GM18511 (cell line): ENCODE results near the gene PMFBP1.

ENCODE experiments used
- ATAC-seq: cut with Tn5 transposase; IDR thresholded peaks from one replicate; pipeline ENCODE4 v1.9.1; 2021; ENCODE audit warnings: mild to moderate bottlenecking, moderate library complexity; ENCODE audit not compliant: unreplicated experiment

PMFBP1 gene

DNA sequence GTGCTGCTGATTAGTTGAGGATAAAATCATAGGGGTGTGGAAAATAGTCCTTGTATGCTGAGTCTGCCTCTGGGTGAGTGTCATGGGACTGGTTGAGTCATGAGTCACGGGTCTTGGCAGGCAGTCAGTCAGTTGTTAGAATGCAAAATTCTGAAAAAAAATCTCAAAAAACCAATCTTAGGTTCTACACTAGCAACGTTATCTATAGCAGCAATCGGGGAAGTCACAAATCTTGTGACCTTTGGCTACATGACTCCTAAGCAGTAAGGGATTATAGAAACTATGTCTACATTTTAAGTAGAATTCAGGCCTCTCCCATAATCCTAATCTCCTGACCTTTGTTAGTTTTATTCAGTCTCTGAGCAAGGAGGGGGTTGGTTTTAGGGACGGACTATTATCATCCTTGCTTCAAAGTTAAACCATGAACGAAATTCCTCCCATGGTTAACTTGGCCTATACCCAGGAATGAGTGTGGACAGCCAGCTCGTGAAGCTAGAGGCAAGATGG is 18.0 kb upstream of the PMFBP1 start:
- ATAC-seq = no peak

DNA sequence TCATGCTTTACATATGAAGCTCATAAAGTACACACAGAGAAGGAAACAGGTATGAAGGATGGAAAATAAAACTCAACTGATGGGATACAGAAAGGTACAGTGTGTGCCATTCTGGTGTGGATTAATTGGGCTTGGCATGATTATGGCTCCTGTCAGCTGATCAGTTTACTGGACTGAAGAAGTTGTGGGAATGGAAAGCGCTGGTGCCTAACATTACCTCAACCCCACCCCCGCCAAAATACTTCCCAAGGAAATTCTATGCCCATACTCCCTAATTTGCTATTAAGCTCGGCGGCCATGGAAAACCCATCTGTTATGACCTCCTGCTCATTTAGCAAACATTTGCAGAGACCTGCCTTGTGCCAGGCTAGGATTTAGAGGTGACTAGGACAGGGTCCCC is 16.6 kb upstream of the PMFBP1 start:
- no peak for ATAC-seq

DNA sequence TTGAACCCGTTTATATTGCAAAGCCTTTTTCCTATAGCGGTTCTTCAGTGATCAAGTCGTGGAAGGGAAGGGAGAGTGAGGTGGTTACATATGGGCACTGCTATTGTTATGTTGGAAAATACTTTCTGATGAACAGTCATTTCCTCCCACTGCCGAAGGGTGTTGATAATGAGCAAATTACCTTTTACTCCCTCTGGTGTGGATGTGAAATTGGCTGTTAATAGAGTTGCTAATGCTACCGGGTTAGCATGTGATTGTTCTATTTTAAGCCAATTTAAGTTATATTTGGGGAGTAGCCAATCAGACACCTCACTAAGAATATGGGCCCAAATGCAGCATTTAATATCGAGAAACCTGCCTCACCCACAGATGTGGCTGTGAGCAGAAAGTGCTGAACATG is 15.6 kb upstream of the PMFBP1 start:
- ATAC-seq = no peak

DNA sequence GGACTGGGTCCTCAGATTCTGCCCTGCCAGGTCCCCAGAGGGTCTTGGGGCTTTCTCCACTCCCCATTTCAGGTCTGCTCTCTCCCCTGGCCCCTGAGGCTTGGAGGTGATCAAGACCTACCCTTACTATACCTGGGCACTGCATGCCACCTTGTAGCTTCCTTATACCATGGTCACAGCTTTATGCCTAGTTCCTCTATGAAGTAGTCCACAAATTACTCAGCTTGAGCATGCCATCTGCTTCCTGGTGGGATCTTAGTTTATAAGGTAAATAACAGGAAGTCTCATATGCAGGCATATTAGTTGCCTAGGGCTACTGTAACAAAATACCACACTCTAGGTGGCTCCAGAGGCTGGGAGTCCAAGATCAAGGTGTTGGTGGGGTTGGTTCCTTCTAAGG is 11.0 kb upstream of the PMFBP1 start:
- no peak for ATAC-seq

DNA sequence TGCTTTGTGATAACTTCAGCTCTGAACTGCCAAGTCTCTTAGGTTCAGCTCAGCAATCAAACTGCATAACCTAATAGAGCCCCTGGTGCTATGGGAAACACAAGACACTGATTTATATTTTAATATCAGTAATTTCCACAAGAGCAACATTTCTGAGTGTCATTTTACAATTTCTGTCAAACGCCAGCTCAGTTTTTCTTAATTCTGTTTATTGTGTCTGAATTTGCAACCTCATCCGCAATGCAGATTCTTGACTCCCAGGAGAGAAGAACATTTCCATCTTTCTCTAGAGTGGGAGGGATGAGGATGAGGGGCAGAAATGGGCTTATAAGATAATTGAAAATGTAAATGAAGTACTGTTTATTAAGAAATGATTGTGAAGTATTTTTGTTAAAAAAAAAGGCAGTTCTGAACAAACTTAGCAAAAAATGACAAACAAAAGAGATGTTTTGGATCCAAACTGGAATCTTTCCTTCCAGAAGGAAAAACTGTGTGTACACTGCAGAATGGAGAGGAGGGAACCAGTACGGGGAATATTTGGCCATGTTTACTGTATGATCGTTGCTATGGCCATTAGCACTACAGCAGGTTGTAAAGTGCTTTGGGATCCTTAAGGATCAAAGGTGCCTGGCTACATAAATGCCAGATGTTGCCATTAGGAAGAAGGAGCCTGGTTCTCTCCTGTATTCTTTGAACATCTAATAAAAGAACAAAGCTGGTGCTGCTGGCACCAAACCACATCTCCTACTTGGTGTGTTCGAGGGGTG is 7.4 kb upstream of the PMFBP1 start:
- ATAC-seq = no peak

DNA sequence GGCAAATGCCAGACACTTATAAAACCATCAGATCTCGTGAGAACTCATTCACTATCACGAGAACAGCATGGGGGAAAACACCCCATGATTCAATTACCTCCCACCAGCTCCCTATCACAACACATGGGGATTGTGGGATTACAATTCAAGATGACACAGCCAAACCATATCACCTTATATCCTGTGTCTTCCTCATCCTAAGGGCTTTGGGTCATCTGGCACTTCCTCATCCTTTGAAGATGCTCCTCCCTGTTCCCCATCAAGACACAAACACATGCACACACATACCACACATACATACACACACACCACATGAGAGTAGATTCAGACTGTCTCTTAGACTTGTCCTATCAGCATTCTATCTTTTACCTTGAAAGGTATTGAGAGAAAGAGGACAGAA is 2.8 kb upstream of the PMFBP1 start:
- no peak for ATAC-seq

DNA sequence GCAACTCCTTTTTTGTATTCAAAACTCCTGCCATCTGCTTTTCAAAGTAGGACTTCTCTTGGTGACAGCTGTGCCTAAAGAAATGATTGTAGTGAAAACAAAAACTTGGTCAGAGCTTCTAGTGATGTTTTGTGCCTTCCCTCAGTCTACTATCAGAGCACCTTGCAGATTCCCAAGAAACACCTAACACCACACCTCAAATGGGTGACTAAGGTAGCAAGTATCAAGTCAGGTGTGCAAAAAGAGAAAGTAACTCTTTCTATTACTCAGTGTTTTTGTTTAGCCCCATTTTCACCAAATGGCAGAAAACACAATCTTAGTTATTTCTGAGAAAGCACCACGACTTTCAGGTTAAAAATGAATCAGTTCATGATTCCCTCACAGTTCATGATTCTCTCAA is 2.0 kb upstream of the PMFBP1 start:
- no peak for ATAC-seq

DNA sequence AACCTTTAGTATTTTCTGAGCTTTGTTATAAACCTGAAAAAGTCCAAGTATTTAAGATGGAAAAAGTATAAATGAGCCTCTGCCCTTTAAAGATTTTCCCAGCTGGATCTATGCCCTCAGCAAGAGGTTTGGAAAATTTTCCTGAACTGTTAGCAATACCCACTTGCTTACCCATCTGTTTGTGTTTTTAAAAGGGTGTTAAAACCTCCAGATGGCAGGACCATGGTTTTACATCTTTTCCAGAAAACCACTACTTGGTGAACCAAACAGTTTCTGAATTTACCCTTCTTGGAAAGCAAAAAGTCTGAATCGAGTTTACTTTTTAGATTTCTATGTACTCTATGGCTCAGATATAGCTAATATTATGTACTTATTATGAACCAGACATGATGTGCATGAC is 719 bp downstream of the PMFBP1 start:
- ATAC-seq = no peak

DNA sequence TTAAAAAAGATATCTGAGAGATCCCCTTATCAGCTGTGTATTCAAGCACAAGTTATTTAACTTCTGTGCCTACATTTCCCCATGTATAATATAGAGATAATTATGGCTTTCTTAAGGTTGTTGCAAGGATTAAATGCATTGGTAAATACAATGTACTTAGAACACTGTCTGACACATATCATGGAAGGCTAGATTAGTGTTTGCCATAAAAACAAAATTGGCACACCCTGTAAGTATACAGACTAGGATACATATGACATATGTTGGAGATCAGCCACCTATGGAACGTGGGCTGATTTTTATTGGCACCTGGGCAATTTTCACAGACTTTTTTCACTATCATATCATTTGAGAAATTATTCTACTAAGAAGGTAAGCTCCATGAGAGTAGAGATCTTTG is 2.2 kb downstream of the PMFBP1 start:
- ATAC-seq = no peak

DNA sequence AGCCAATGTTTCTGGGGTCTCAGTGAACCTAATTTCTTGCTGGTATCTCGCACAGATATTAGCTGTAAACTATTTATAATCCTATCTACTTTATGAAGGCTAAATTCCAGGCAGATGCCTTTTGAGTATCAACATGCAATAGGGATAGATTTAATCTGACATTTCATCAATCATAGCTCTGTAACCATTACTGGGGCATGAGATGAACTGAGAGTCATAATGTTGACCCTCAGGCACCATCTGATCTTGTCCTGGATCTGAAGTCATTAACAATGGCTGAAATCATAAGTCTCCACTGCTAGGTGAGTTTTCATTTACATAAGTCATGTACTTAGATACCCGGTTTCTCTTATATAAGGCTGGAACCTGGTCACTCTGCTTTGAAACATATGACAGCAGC is 3.6 kb downstream of the PMFBP1 start:
- no peak for ATAC-seq

DNA sequence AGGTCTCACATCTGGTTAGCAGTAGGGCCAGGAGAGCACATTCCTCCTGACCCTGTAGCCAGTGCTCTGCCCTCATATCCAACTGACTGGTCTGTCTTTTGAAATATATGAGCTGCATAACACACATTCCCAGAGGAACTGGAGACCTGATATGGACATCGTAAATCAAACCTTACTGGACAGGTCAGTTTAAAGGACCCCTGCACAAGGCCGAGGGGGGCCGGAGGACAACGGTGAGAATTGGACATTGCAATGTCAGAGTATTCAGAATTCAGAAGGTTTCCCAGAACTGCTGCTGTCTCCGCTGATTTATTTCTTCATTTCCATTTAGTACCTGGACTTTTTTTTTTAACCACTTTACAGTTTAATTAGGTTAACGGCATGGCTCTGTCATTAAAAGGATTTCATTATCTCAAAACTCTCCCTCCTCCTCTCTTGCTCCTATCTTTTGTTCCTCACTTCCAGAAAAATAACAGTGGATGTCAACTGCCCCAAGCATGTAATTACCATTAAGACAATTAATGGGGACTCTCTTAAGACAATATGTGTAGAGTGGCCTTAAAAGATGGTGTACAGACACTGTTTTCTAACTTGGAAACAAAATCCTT is 4.9 kb downstream of the PMFBP1 start:
- no peak for ATAC-seq

DNA sequence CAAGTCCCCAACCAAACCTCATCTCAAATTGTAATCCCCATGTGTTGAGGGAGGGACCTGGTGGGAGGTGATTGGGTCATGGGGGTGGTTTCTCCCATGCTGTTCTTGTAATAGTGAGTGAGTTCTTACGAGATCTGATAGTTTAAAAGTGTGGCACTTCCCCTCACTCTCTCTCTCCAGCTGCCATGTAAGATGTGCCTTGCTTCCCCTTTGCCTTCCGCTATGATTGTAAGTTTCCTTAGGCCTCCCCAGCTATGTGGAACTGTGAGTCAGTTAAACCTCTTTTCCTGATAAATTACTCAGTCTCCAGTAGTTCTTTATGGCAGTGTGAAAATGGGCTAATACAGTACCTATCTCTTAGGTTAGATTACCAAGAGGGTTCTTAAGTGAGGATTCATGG is 5.8 kb downstream of the PMFBP1 start:
- ATAC-seq = no peak

DNA sequence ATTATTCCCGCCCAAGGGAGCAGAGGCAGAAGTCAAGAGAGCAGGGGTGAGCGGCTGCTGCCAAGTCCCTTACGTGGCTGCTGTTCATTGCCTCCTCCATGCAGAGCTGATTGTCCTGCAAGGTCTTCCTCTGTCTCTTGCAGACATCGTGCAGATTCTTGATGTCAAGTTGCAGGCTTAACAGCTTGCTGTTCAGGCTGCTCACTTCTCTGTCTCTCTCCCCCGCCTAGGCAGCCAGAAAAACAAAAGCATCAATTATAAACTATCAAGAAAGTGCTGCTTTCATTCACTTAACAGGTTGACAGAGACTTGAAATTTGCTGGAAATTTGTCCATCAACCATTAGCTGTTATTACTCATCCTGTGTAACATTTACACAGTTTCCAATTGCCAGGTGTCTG is 7.3 kb downstream of the PMFBP1 start:
- no peak for ATAC-seq

DNA sequence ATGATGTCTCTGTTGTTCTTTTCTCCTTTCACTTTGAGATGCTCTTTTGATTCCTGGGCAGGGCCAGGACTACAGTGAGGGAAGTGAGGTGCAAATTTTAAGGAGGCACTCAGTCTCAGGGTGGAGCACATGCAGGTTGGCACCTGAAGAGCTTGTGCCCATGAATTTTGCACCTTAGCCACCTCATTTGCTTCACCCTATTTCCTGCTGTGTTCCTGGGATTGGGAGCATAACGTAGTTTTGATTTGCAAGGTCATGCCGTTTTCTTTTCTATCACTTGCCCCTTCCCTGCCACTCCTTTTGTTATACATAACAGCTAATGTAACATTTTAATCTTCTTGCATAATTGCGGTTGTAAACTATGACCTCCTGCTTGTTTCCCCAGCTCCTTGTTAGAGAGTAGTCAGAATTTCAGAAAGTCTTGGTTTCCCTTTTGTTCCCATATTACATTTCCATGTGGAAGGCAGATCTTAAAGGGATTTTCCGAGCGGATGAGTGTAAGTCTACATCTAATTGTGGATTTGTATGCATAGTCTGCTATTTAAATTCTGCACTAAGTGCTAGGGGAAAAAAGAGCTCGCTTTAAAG is 9.8 kb downstream of the PMFBP1 start:
- ATAC-seq = no peak

DNA sequence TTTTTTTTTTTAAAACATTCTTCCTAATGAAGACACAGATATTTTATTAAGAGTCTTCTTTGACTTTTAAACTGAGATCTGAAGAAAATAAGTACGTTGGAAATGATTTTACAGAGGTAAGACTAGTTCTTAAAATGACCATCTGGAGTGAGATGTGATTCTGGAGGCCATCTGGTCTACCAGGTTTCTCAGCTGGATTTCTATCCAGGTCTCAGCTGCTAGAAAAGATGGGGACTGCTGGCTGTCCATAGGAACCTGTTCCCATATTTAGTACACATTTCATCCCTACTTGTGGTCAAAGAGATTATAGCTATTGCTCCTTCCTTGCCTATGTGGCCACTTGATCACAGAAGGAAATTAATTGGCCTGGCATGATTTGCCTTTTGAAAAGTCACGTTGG is 12.2 kb downstream of the PMFBP1 start:
- no peak for ATAC-seq

DNA sequence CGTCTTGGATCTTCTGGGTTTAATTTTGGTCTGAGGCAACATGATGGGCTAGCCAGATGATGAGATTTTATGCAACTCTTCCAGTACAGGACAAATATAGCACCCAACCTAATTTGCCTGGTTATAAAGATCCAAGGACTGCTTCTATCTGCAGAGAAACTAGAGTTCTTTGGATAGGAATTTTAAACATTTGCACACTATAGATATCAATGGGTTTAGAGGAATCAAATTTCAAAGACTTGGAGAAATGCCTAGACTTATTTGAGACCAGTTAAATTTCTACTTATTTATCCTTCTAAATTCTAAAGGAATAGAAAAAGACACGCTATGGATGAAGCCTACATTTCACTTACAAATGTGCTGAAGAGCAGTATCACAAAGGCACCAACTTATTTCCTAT is 12.6 kb downstream of the PMFBP1 start:
- no peak for ATAC-seq

DNA sequence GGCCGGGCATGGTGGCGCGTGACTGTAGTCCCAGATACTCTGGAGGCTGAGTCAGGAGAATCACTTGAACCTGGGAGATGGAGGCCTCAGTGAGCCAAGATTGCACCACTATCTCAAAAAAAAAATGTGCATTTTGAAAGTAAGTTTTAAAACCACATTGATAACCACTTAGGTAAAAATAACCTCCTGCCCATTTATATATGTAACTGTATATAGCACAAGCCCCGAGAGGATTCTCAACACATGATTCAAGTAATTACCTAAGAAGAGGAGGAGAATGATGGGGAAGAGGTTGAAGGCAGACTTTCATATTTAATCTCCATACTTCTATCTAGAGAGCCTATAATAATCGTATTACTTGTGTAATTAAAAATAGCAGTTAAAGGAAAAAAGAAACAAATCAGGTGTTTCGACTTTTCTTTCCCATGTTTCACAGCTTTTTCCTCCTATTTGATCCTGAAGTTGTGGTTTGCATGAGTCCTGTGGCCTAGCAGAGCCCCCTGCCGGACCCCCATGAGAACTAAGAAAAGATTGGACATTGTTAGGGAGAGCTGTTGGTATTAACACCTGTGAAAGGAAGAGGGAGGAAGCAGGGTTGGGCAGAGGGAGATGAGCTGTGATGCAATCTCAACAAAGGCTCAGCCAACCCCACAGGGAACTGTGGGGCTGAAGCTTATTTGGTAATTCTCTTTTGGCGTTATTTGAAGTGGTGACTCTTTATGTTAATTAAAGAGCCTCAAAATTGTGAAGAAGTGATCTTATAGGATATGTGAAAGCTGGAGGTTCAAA is 22.1 kb downstream of the PMFBP1 start:
- no peak for ATAC-seq

DNA sequence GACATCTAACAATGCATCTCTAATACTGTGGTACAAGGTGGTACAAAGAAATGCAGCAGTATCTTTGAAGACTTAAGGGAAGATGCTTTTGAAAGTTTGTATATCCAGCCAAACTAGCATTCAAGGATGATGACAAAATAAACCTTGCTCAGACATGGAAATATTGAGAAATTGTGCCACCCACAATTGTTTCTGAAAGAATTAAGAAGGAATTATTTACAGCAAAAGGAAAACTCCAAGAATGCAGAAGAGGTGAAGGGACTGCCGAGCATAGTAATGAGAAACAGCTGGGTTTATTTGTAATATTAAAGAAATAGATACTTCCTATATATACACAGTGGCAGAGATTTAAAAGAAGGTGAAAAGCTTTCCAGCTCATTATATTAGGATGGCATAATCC is 29.5 kb downstream of the PMFBP1 start:
- ATAC-seq = no peak

DNA sequence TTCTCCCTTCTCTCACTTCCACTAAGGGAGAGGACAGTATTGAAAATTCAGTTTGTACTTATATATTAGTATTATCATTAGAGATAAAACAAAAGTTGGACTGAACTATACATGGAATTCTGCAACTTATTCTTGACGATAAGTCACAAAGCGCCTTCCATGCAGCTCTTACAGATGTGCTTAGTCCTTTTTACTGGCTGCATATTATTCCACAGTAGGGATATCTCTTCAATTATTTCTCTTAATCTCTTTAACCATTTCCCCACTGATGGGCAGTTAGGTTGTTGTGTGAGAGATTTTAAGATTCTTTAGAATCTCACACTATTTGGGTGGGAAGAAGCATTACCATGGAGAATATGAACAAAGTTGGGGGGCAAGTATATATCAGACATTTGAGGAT is 32.0 kb downstream of the PMFBP1 start:
- no peak for ATAC-seq

DNA sequence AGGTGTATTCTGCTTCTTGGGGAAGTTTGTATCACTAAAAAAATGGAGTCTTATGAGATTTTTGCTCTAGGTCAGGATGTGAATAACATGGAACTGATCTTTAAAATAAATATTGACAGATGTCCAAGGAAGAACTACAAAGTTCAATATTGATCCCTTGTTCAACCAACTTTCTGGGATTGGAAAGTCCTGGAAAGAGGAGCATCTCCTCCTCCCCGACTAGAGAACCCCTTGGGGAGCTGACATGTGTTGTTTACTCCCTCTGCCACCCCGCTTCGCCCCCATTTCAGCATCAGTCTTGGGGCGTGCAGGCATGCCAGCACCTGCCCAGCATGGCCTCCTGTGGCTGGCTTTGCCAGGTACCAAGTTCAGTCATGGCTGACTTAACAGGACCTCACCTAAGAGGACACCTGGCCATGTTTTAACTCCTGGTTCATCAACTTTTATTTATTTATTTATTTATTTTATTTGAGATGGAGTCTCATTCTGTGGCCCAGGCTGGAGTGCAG is 33.8 kb downstream of the PMFBP1 start:
- no peak for ATAC-seq

DNA sequence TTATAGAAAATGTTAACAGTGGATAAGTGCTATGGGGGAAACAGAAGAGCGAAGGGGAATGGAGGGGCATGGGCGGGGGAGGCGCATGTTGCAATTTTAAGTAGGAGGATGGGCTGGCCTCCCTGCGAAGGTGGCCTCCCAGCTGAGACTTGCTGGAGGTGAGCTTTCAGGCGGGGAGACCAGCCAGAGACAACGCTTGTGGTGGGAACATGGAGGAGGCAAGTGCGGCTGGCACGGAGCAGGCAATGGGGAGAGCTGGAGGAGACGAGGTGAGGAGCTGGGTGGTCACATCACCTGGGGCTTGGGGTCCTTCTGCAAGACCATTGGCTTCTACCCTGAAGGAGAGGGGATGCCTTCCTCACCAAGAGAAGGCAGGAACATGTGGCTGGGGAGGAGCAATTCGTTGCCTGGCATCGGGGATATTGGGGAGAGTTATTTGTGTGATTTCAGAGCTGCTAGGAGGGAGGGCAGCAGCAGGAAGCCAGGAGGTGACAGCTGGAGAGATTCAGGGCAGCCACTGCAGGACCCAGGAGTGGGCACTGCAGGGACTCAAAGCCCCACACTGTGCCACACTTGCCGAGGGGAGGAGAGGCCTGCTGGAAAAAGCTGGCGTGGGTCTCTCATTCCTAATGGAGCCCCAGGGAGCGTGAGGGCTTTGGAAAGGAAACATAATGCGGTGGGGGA is 34.4 kb downstream of the PMFBP1 start:
- ATAC-seq = no peak
